Mesodermal cell (in vitro differentiated cells): Measurements from ENCODE around the gene STIL. TPM values are rescaled to one million over a fixed set of nuclear protein-coding genes. Genes with fewer than 3 reads are reported as not detected.
A peak's percentile ranks its signal among the peaks of the same experiment; 100 is the strongest.
"Not testable (repeated sequence)": the region's sequence is repeated elsewhere in the genome, so short reads cannot be mapped to it uniquely, and the experiment has no call there.

Experiments used
- H3K27ac ChIP-seq: 2 replicates; pipeline ENCODE4 v1.7.0; 2013; ENCODE audit warnings: mild to moderate bottlenecking, low read depth, low read length, moderate library complexity; ENCODE audit not compliant: severe bottlenecking
- H3K36me3 ChIP-seq: 2 replicates; pipeline ENCODE4 v1.7.1; 2013; ENCODE audit warnings: mild to moderate bottlenecking, low read length, moderate library complexity; ENCODE audit not compliant: control insufficient read depth, insufficient read depth
- H3K4me1 ChIP-seq: one replicate; pipeline ENCODE4 v1.7.1; 2013; ENCODE audit warnings: mild to moderate bottlenecking, low read length; ENCODE audit not compliant: insufficient read depth, control insufficient read depth, poor library complexity, severe bottlenecking
- H3K4me3 ChIP-seq: 2 replicates; pipeline ENCODE4 v1.7.0; 2013; ENCODE audit warnings: low read length, control low read depth, mild to moderate bottlenecking; ENCODE audit not compliant: insufficient read depth, poor library complexity, severe bottlenecking; ENCODE audit errors: extremely low read depth
- H3K9me3 ChIP-seq: 2 replicates; pipeline ENCODE4 v1.7.1; 2013; ENCODE audit warnings: mild to moderate bottlenecking, low read length, moderate library complexity; ENCODE audit not compliant: control insufficient read depth
- WGBS, 2 experiments: methylation state at CpG; one replicate each; pipeline ENCODE4 v1.1.5; 2013; ENCODE audit warnings: missing lambda C conversion rate in 2 of 2; ENCODE audit not compliant: insufficient coverage in 2 of 2; 5-methylcytosine and 5-hydroxymethylcytosine counted together
- polyA plus RNA-seq, 2 experiments: library from polyadenylated mRNA; stranded (reverse); fragments of 50-300 nt; gene quantifications; one replicate each; pipeline ENCODE4 v1.2.3, GENCODE V29; 2013

Gene STIL
- polyA plus RNA-seq (2013, experiment 1 of 2) = 19.9 TPM
- polyA plus RNA-seq (2013, experiment 2 of 2) = 19.0 TPM

- H3K36me3 ChIP-seq = peaks cover 28% of the 10 kb centered on the region
- peak within 1 kb of the TSS; percentile 85 for H3K4me3 ChIP-seq
- H3K27ac ChIP-seq = peak within 1 kb of the TSS; percentile 94
- 0 to 1% methylated on average over 47 to 50 of the region's 54 CpGs for WGBS, 2 experiments
- H3K4me1 ChIP-seq = peaks cover 5% of the 10 kb centered on the region
- H3K9me3 ChIP-seq = no peaks in the 10 kb centered on the region
Observed at GRCh38 chr1:47313915-47314664, at the start of gene STIL. TSS of gene STIL (minus strand) at chr1:47314147. CDS start at chr1:47310319, 3,828 bp downstream.

- Histone ChIP-seq H3K36me3 (peaks cover 3% of the 10 kb centered on the region), H3K4me1 (no peaks in the 10 kb centered on the region), H3K27ac (no peak overlapping the region), H3K9me3 (no peaks in the 10 kb centered on the region), H3K4me3 (no peak overlapping the region)
- WGBS, 2 experiments = no CpG with 5 or more reads among the region's 1 CpG
Observed at GRCh38 chr1:47362828-47363227, 48.9 kb upstream of the STIL start.

DNA sequence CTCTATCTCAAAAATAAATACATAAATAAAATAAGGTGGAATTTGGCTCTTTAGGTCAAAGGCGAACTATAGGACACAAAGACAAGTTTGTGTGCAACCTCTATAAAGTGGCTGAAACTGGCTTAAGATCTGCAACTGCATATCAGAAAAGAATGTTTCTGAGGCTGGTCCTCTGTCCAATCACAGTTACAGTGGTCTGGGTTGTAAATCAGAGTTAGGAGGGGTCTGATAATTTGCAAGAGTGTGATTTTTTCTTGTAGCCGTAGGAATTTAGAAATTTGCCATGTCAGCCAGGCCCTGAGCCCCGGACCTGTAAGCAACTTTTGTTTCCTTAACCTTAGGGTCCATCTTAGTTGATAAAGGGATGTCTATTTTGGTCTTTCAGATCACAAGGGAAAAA lies 47.4 kb upstream of the STIL start:
- no peak overlapping the region for H3K27ac ChIP-seq
- WGBS, 2 experiments = 48 to 82% methylated on average over 2 to 3 of the region's 3 CpGs
- no peaks in the 10 kb centered on the region for H3K4me1 ChIP-seq
- H3K4me3 ChIP-seq = no peak overlapping the region
- H3K36me3 ChIP-seq = peaks cover 3% of the 10 kb centered on the region
- no peaks in the 10 kb centered on the region for H3K9me3 ChIP-seq

- peaks cover 29% of the 10 kb centered on the region for H3K36me3 ChIP-seq
- H3K4me1 ChIP-seq = no peaks in the 10 kb centered on the region
- H3K9me3 ChIP-seq = no peaks in the 10 kb centered on the region
- no peak overlapping the region for H3K27ac ChIP-seq
- no peak overlapping the region for H3K4me3 ChIP-seq
- WGBS, 2 experiments = 90 to 92% methylated on average over 2 of the region's 2 CpGs
Observed at GRCh38 chr1:47351305-47351704, 37.4 kb upstream of the STIL start.

- H3K4me1 ChIP-seq = no peaks in the 10 kb centered on the region
- no peaks in the 10 kb centered on the region for H3K9me3 ChIP-seq
- H3K4me3 ChIP-seq = no peak overlapping the region
- 100% methylated on average over 1 of the region's 1 CpG for WGBS, 2 experiments
- peaks cover 39% of the 10 kb centered on the region for H3K36me3 ChIP-seq
- H3K27ac ChIP-seq = no peak overlapping the region
Observed at GRCh38 chr1:47348246-47348645, 34.3 kb upstream of the STIL start.

GRCh38 chr1:47347735-47348134 lies 33.8 kb upstream of the STIL start:
- Histone ChIP-seq H3K4me1 (no peaks in the 10 kb centered on the region), H3K4me3 (no peak overlapping the region), H3K9me3 (no peaks in the 10 kb centered on the region), H3K36me3 (peaks cover 39% of the 10 kb centered on the region), H3K27ac (no peak overlapping the region)
- 91 to 97% methylated on average over 9 of the region's 9 CpGs for WGBS, 2 experiments

- H3K27ac ChIP-seq, H3K4me3 ChIP-seq, H3K9me3 ChIP-seq, H3K4me1 ChIP-seq: not testable (repeated sequence)
- H3K36me3 ChIP-seq = peaks cover 42% of the 10 kb centered on the region
- 91 to 100% methylated on average over 5 of the region's 5 CpGs for WGBS, 2 experiments
Observed at GRCh38 chr1:47346979-47347378, 33.0 kb upstream of the STIL start.

- WGBS, 2 experiments = 92% methylated on average over 2 of the region's 4 CpGs; no CpG with 5 or more reads in 1 of the 2 experiments
- H3K27ac ChIP-seq = no peak overlapping the region
- peaks cover 30% of the 10 kb centered on the region for H3K36me3 ChIP-seq
- no peaks in the 10 kb centered on the region for H3K9me3 ChIP-seq
- H3K4me1 ChIP-seq = peaks cover 4% of the 10 kb centered on the region
- H3K4me3 ChIP-seq = no peak overlapping the region
Observed at GRCh38 chr1:47340227-47340626, 26.3 kb upstream of the STIL start.

- no peaks in the 10 kb centered on the region for H3K9me3 ChIP-seq
- peaks cover 26% of the 10 kb centered on the region for H3K36me3 ChIP-seq
- H3K4me3 ChIP-seq = no peak overlapping the region
- H3K4me1 ChIP-seq = peaks cover 6% of the 10 kb centered on the region
- no peak overlapping the region for H3K27ac ChIP-seq
Observed at GRCh38 chr1:47338249-47339077, 24.5 kb upstream of the STIL start.

DNA sequence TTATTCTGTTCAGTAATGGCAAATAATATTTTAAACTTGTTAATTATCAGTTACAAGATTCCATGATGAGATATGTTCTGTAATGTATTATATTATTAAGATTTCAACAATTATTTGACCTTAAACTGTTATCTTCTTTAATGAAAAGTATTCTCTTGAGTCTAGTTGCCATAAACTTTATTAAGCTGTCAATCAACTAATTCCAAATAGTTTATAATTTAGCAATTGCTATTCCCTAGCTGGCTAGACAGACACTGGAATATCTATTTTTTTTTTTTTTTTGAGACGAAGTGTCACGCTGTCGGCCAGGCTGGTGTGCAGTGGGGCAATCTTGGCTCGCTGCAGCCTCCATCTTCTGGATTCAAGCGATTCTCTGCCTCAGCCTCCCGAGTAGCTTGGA lies 23.4 kb upstream of the STIL start:
- H3K4me3 ChIP-seq = no peak overlapping the region
- 81% methylated on average over 4 of the region's 6 CpGs; no CpG with 5 or more reads in 1 of the 2 experiments for WGBS, 2 experiments

More for the DNA sequence above, 23.4 kb upstream of the STIL start:
- H3K36me3 ChIP-seq = peaks cover 23% of the 10 kb centered on the region
- peaks cover 11% of the 10 kb centered on the region for H3K4me1 ChIP-seq
- H3K27ac ChIP-seq = no peak overlapping the region
- H3K9me3 ChIP-seq = no peaks in the 10 kb centered on the region
